GM18909 (cell line): Measurements from ENCODE around the gene TNNI3K.
A peak's percentile ranks its signal among the peaks of the same experiment; 100 is the strongest.

Experiments used
- ATAC-seq: cut with Tn5 transposase; IDR thresholded peaks from one replicate; pipeline ENCODE4 v1.9.1; 2021; ENCODE audit warnings: mild to moderate bottlenecking; ENCODE audit not compliant: unreplicated experiment, poor library complexity

The TNNI3K gene

GRCh38 chr1:74429580-74429979 is 194.4 kb downstream of the TNNI3K start:
- ATAC-seq, result no peak

DNA sequence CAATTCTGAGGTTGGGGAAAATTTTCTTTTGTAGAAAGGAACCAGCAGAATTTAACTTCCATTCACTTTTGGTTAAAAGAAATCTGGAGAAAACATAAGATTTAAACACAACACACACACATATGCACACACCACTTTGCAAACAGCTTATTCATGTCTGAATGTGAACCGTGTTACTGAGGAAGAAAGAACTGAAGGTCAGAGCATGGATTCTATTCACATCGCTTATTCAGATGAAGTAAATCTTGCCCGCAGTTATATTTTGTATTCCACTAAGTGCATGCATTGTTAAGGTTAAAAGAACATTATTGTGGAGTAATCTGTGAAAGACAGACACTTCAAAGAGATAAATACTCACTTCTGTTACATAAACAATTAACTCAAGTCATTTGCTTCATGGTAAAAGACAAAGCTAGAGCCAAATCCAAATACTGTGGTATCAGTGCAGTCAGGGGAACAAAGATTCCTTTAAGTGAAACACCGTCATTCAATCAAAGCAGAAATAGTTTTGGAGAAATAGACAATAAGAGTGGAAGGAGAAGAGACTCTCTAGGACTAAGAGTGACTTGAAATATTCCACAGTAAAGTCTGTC is 195.3 kb downstream of the TNNI3K start:
- no peak for ATAC-seq

GRCh38 chr1:74431531-74431930 is 196.3 kb downstream of the TNNI3K start:
- no peak for ATAC-seq

GRCh38 chr1:74432325-74432724 is 197.1 kb downstream of the TNNI3K start:
- no peak for ATAC-seq

DNA sequence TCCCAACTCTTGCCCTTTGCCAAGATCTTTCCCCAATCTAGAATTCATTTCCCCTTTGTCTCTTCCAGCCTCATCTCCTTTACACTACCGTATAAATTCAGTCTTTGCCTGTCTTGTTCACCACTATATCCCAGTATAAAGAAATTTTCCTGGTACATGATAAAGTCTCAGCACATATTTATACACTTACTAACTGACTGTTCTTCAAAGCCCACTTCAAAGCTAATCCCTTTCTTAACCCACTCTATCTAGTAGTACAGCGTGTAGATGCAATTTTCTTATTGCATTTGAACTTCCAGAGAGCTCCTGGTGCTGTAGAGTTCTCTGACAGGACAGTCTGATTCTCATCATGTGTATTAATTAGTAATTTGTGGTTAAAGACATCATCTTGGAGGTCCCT is 199.1 kb downstream of the TNNI3K start:
- no peak for ATAC-seq

DNA sequence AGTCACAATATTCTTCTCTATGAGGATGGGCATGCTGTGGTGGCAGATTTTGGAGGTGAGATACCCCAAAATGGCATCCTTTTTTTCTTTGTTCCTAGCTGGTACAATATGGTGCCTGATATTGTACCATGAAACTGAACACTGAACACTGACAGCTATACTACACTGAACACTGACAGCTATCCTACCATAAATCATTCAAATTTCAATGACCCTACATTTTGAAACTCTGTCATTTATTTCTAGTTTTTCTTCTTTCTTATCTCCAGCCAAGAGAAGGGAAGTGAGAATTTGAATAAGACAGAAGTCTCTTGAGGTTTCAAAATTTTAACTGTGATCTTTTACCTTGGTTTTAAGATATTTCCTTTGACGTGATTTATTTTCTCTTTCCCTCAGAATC is 200.9 kb downstream of the TNNI3K start:
- no peak for ATAC-seq

- no peak for ATAC-seq
Observed at GRCh38 chr1:74437035-74437434, 201.8 kb downstream of the TNNI3K start.

DNA sequence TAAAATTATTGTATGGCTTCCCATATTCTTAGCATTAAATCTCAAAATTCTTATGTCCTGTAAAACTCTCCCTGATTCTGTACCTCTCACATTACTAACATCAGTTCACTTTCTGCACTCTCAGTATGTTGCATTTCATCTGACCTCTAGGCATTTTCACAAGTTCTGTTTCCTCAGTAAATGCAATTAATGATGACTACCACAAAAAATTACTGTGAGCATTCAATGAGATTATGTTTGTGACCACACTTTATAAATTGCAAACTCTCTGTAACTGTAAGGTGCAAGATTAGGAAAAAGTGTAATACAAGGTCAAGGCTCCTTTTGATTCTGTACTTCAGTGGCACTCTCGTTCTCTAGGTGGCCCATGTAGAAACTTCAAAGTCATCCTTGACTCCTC is 216.8 kb downstream of the TNNI3K start:
- ATAC-seq, result no peak

- no peak for ATAC-seq
Observed at GRCh38 chr1:74453277-74453676, 218.1 kb downstream of the TNNI3K start.

- ATAC-seq, result no peak
Observed at GRCh38 chr1:74455390-74455789, 220.2 kb downstream of the TNNI3K start.

- no peak for ATAC-seq
Observed at GRCh38 chr1:74457253-74457652, 222.1 kb downstream of the TNNI3K start.

DNA sequence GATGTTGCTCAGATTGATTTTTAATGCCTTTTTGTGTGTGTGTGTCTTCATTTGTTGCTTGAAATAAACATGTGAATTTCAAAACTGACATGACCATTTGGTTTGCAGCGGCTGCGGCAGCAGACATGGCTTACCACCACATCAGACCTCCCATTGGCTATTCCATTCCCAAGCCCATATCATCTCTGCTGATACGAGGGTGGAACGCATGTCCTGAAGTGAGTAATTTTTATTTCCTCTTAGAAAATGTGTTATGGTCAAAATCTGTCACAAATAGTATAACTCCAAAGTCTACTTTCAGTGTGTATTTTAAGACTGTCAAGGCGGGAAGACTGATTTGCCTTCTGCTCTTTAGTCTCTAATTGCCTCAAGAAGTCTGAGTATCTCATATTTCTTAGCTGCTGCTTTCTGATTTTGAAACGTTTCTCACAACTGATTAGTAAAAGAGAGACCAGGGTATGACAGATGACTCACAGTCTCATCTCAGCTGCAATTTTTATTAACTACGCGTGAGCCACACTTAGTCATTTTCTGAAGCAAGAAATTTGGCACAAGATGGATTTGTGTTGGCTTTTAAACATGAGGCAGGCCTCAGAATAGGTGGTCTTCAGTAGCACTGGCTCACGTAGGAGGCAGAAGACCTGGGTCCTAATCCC is 228.3 kb downstream of the TNNI3K start:
- peak; percentile 74 for ATAC-seq

GRCh38 chr1:74464037-74464436 is 228.8 kb downstream of the TNNI3K start:
- no peak for ATAC-seq

DNA sequence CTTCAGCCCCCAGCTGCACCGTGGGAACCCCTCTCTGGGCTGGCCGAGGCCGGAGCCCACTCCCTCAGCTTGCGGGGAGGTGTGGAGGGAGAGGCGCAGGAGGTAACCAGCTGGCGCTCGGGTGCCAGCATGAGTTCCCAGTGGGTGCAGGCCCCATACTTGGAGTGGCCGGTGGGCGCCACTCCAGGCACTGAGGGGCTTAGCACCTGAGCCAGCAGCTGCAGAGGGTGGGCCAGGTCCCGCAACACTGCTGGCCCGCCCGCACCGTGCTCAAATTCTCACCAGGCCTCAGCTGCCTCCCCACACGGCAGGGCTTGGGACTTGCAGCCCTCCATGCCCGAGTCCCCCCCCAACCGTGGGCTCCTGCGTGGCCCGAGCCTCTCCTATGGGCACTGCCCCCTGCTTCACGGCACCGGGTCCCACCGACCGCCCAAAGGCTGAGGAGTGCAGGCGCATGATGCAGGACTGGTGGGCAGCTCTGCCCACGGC is 230.1 kb downstream of the TNNI3K start:
- no peak for ATAC-seq

- no peak for ATAC-seq
Observed at GRCh38 chr1:74467786-74468377, 232.7 kb downstream of the TNNI3K start.

GRCh38 chr1:74468982-74469603 is 233.9 kb downstream of the TNNI3K start:
- peak; percentile 72 for ATAC-seq

DNA sequence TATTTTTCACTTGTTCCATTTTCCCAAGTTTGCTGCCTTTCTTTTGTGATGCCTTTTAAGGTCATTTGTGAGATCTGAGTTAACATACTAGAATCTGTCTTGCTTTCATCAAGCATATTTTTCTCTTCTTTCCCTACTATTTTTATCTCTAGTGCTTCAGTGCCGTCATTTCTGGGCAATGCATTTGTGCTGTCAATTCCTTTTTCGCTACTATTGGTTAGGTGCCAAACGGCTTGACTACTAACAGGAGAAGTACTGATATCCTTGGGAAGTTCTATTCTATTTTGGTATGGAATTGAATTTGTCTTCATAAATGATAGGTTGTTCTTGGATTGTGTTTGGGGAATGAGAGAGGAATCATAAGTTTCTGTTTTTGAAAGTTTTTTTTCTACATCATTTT is 235.1 kb downstream of the TNNI3K start:
- ATAC-seq, result no peak

DNA sequence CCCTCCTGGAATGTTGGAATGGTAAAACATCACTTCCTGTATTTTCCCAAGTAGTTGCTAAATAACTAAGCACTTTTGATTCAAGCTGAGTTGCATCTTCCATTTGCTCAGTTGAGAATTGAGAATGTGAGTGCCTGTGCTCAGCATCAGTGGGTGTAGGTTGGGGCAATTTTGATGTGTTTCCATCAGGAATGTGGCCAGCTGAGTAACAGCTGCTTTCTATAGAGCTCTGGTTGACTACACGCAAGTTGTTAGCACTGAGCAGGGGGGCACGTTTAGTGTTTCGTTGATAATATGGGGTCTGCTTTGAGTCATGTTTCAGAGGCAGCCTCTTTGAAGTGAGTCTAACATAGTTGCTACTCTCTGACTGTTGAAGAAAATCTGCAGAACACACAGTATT is 235.7 kb downstream of the TNNI3K start:
- ATAC-seq, result no peak

GRCh38 chr1:74471470-74471869 is 236.3 kb downstream of the TNNI3K start:
- no peak for ATAC-seq

DNA sequence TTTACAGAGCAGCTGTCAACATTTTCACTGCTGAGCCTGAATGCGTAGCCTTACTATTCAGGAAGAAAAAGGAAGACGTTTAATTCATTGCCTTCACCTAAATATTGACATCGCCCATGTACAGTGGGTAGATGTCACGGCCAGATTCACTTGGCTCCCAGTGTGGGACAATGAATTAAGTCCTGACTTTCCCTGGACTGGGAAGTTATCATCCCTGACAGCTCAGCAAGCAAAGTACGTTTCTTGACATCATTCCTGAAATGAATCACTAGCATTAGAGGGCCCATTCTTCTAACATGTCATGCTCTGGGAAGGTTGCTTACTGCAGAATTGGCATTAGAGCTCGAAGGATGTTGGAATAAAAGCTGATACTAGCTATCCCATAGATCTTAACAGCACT is 239.4 kb downstream of the TNNI3K start:
- no peak for ATAC-seq

- no peak for ATAC-seq
Observed at GRCh38 chr1:74478979-74479378, 243.8 kb downstream of the TNNI3K start.
